Amniotic stem cell (primary cell): ENCODE measurements around the gene ZNF423.

Source experiments
- DNase-seq: peaks from one replicate; lab custom pipeline; 2025; lab: John Stamatoyannopoulos, UW

Gene ZNF423

DNA sequence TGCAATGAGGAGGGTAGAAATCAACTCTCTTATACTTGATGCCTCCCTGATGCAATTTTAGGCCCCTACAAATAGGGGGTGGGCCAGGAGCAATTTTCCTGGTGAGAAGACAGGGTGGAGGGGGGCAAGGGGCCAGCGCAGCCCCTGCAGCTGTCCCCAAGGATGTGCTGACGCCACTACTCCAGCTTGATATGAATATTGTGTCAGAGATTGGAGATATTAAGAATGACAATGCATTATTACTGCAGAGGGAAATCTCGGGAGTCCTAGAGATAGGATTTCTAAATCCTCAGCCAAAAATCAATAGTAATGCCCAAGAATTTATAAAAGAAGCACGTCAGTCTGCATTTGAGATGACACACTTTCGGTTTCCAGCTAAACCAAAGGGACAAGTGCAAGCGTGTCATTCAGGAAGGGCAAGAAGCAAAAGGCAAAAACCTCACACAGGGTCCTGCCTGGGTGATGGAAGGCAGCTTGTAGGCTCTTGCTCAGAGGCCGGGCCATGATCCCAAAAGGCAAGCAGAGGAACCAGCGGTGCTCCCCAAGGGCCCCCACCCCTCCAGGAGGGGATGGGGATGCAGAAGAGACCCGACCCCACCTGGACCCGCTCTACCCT, 303.5 kb downstream of the ZNF423 start:
- DNase-seq = no peak

DNA sequence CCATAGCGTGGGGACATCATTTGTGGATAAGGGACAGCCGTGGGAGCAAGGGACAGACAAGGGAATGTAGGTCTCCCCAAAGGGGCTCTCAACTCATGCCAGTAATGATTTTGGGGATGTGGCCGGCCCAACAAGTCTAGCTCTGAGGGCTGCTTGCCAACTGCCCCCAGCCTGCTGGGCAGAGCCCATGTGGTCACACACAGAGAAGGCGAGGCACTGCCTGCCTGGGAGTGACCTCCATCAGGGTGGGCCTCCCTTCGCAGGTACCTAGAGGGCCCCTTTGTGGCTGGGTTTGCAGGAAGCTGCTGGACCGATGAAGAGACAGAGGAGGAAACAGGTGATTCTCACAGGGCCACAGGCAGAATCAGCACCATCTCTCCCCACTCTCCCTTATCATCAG, 305.2 kb downstream of the ZNF423 start:
- DNase-seq = no peak

DNA sequence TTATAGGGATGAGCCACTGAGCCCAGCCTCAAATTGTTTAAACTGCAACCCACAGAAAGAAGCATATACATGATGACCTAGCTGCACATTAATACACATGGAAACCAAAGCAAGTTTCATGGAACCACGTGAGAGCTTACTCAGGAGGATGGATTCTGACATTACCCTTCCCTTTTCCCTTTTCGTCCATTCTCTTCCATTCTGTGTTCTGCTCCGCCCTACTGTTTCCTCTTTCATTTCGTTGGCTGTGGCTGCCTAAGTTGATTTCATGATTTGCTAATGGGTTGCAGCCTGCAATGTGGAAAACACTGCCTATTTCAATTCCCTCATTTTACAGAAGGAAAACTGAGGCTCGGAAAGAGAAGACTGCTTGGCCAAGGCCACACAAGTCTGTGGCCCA, 305.8 kb downstream of the ZNF423 start:
- DNase-seq = no peak

DNA sequence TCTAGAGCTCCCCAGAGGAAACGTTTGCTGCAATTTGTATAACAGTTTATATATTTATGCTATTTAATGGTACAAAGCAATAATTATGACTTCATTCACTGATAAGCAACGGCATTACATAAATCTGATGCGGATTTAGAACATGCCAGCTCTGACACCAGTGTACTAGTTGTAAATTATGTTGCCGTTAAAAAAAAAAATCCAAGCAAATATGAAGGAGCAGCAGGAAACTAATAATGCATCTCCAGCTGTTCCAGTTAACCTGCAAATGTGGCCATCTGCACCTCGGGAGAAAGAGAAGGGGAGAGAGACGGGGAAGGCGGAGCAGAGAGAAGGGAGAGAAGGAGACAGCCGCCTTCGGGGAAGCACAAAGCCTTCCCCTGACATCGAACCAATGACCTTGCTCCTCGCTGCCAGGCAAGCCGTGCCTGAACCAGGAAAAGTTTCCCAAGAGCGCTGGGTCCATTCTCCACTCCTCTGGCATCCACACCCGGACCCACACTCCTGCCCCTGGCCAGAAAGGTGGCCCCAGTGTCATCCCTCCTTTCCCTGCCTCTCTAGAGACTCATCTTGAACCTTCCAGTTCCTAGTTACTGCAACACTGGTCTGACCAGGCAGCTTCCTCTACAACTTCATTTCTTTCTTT, 307.5 kb downstream of the ZNF423 start:
- DNase-seq = no peak

DNA sequence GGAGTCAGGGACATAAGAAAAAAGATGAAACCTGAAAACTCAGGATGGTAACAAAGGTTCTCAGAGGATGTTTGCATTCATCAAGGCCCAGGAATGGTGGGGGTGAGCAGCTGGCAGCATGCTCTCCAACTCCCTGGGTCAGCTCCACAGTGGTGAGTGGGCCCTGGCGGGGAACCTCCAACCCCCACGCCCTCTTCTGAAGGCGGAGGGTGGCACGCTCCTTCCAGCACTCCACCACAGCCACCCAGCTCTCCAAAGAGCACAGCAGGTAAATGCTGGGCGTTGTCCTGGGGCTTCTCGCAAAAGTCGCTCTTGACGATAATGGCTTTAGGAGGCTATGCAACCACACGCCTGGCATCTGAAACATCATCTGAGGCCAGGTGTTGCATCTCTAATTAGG, 308.5 kb downstream of the ZNF423 start:
- DNase-seq = no peak

DNA sequence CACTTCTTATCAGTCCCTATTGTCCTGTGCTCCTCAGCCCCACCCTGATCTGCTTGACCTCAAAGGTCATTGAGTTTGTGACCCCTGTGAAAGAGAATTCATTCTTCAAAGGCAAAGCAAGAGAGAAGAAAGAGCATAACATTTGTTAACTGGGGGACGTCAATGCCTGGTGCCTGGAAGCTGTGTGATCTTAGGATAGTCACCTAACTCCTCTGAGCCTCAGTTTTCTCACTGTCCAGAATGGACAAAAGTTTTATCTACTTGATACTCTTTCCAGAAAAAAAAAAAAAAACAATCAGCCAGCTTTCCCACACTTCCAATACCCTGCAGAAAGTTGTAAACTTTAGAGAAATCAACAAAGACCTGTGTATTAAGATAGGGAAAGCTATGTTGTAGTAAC, 309.2 kb downstream of the ZNF423 start:
- DNase-seq = no peak

DNA sequence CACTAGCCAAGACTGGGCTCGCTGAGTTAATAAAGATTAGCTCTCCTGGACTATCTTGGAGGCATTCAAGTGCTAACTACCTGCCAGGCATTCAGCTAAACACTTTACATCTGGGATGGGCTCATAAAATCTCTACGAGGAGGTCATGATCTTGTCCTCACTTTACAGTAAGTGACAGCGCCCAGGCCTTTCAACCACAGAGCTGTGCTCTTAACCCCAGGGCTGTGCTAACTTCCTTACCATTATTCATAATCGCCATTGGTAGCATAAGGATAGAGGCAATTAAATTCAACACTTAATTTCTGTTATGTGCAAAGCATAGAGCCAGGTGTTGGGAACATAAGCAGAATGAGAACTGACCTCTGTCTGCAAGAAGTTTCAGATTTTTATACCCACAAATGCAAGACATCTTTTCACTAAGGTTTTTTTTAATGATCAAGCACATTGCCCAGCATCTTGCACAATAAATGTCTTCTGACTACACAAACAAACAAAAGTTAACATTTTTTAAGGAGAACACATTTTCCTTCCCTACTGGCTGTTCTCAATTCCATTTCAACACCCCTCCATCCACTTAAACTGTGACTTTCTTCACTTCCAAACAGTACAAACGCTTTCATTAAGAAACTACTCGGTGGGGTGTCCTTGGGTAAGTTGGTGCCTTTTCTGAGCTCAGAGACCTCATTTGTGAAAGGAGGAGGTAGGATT, 310.0 kb downstream of the ZNF423 start:
- no peak for DNase-seq

DNA sequence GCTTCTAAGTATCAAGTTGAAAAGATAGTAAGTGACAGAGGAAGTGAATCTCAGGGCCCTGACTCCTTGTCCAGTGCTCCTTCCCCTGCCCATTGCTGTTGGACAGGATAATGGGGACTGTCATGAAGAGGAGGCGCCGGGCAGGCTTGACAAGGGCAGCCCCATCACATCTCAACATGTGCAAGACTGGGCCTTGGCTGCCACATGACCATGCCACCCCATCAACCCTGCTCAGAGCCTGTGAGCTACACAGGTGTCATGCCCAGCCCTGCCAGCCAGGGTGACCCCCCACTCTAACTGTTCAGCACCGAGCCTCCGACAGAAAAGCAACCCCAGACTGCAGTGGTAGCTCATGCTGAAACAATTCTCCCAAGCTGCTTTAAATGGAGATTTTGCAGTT, 310.7 kb downstream of the ZNF423 start:
- DNase-seq = no peak

DNA sequence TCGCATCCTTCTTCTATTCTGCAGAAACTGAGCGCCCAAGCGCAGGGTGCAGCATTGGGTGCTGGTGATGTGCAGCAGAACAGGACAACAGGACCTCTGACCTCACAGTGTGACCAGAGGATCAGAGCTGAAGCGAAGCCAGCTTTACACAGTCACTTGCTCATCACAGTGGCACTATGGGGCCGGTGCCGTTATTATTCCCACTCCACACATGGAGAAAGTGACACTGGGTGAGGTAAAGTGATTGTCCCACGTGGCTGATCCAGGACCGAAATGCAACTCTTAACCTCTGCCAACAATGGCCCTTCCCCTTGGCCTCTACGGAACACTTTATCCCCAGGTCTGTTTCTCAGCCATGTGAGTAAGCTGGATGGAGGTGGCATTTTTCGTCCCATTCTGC, 311.1 kb downstream of the ZNF423 start:
- DNase-seq = no peak

DNA sequence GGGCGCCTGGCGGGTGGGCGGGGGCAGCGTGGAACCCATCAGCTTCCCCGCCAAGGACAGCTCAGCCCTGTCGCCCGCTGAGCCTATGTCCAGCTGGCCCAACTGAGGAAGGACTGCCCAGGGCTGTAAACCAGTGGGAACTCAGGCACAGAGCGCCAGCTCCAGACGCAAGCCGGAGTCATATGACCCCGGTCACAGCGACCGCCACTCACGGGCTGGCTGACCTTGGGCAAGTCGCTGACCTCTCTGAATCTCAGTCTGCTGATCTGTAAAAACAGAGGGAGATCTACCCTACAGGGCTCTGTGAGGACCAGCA, 312.3 kb downstream of the ZNF423 start:
- no peak for DNase-seq

DNA sequence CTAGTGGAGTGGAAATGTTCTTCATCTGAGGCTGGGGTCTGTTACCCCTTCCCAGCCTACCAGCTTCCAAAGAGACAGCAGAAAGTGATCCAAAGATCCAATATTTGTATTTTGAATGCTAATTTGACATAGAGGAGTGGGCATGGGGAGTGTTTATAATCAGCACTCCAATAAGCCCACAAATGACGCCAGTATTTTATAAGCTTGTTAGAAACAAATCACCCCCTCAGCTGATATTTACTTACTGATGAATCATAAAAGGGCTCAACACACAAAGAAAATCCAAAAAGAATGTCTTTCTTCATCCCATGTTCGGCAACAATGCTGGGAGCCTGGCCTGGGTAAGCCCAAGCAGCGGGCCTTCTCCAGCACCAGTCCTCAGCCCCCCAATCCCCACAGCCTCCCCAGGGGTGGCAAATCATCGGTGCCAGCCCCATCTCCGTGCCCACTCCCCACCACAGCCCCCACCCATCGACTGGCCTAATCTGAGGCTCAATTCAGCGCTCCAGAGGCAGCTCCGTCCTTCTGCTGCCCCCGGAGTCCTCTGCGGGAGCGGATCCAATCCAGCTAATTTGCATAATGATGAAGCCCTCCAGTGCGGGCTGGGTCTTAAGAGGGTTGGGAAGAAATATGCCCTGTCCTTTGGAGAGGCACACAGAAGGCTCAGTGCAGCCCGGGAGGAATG, 312.8 kb downstream of the ZNF423 start:
- DNase-seq = no peak

DNA sequence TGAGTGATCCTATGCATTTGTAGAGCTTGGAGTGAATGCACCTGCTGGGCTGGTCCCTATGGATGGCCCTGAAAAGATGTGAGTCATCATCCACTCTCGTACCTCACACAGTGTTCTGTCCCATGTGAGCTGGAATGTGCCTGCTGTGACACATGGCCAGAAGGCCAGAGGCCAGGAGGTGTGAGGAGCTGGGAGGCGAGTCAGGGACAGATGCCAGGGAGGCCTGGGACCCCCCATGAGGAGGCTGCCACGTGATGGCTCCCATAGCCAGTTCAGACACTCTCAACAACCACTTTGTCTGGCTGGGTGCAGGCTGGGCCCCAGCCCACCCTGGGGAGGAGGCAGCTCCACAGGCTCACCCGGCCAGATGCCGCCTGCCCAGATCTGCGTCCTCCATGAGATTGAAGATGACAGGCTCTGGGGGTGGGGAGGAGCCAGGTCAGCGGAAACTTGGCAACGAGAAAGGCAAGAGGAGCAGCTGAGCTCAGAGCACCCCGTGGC, 313.5 kb downstream of the ZNF423 start:
- DNase-seq = no peak

DNA sequence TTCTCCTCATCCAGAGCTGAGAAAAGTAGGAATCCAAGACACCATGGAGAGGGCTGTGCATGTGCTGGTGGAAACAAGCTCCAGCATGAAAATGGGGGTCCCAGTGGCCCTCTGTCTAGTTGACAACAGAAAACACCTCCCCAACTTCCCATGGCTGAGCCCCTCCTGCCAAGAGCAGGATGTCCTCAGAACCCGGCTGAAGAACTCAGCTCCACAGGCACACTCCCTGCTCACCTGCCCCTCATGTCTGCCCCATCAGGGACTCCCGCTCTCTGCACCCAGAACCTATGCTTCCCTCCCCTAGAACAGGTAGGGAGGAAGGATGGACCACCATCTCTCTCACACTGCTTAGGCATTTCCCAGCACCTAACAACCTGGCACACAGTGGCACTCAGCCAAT, 315.1 kb downstream of the ZNF423 start:
- DNase-seq = no peak

DNA sequence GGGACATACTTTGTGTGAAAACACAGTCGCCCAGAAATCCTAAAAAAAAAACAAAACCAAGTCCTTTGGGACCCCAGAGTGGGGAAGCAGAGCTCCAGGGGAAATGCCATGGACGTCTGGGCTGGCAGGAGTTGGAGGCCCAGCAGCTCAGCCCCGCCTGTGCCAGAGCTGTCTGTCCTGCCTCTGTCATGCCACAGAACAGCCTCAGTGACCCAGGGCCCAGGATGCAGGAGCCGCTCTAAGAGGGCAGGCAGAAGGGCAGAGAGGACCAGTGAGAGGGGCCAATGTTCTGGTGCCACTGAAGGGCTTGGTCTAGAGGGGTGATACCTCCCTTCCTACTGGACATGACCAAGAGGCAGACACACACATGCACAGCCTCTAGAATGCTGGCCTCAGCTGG, 316.2 kb downstream of the ZNF423 start:
- no peak for DNase-seq

DNA sequence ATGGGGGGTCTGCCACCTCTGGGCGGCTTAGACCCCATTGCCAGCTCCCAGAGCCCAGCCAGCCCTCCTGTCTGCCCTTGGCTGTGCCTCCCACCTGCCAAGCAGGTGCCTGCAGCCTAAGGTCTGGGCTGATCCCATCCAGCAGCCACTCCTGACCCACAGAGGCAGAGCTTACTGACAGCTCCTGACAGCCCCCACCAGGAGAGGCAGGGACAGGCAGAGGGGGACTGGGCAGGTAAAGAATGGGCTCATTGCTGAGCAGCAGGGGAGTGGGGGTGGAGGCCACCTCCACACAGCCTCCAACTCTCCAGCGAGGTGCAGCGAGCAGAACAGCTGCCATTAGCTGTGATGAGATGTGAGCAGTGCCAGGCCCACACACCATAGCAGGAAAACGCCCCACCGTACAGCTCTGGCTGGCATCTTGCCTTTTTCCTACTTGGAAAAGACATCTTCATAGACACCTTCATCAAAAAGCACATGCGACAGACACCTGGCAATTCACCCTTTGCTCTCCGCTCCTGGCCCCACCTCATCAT, 317.9 kb downstream of the ZNF423 start:
- DNase-seq = no peak

DNA sequence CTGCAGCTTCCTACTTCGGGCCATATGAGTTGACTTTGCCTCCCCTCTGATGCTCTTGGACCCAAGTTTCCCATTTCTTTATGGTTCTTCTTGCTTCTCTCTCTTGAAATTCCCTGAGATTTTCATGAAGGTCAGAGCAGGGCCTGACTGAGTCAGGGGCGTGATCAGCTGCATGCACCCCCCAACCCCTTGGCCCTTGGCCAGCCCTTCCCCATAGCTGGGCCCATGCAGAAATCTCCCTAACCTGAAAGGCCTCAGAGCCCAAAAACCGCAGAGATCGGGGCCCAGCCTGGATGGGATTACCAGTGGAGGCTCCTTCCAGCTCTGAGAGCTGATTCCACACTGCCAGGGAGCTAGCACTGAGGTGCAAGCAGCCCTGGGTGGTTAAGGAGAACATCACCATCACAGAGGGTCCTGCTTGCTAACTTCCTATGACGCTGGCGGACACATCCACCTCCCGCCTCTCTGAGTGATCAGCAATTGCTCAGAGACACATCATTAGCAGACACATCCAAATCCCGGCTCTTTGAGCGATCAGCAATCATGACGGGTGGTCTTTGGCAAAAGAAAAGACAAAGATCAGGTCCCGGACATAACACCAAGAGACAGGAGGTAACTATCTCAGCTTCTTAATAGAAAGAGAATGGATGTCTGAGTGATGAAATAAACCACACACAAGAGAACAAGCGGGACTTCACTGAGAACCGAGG, 320.9 kb downstream of the ZNF423 start:
- no peak for DNase-seq

DNA sequence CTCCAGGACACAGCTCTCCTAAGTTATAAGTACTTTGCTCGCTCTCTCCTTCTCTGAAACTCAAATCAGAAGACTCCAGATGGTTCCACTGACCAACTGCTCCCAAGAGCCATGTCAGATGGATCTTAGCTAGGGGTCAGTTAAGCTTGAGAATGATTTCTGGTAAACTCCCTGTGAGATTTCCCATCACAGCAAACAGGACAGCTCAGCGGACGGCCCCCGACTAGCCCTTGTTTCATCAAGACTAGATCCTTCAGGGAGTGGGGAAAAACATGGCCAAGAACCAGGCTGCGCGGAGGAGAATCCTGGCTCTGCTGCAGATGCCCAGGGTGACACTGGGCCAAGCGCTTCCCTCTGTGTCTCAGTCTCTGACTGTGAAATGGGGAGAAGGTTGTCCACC, 322.5 kb downstream of the ZNF423 start:
- DNase-seq = no peak

DNA sequence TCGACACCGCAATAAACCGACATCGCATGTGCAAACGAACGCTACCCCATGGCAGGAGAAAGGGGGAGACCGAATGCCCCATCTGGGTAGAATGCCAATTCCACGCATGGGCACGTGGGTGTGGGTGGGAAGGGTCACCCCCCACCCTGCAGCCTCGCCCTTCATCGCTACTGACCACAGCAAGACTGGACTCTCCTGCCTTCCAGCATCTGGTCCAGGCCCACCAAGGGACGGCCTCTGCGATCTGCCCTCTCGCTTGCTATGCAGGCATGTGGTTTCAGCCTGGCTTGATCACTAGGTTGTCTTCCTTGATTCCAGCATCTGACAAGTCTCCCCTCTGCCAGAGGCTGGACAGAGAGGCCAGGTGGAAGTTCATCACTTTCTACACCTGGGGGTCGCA, 323.0 kb downstream of the ZNF423 start:
- no peak for DNase-seq

DNA sequence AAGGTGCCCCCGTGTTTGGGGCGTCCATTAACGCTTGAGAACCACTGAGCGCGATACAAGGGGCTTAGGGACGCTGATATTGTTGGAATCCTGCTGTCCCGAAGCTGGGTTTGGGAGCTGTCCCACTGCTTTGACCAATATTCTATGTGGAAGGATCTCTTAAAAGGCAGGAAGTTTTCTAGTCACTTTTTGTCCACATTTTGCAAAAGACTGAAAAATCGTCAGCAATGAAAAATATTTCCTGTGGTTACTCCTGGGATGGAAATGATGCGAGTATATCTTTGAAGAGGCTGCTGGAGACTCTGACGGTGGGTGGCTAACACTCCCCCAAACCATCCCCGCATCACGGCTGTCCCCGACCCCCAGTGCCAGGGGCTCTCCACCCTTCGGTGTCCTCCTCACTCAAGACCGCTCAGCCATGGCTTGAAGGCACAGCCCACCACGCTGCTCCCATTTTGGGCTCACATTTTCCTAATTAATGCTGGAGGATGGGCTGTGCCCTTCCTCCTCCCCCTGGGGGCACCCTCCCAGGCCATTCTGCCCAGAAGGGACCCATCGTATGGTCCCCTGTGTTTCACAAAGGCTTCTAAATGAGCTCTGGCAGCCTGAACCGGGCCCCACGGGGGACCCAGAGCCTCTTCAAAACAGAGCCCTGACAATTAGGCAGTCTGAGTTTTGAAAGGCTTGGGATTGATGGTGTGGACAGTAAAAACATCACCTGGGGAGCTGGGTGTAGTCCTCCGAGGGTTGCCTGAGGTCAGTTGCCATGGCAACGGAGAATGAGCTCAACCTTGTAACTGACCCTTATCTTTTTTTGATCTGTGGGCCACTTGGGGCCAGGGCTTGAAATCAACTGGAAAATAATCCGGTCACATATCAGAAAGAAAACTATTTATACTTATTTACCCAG, 323.7 kb downstream of the ZNF423 start:
- DNase-seq = no peak

DNA sequence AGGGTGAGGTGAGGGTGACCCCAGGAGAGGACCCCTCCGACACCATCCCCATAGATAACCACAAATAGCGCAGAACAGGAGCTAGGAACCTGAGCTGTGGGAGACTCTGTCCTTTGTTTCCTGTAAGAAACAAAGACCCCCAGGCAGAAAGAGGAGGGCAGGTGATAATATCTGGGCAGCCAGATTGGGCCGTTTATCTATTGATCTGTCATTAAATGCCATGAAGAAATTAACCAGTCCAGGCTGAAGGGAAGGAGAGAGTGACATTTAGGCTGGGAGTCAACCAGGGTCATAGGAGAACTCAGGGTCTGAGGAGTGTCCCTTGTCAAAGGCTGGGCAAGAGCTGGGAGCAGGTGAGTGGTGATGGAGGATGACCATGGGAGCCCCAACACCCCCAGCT, 324.5 kb downstream of the ZNF423 start:
- DNase-seq = no peak

DNA sequence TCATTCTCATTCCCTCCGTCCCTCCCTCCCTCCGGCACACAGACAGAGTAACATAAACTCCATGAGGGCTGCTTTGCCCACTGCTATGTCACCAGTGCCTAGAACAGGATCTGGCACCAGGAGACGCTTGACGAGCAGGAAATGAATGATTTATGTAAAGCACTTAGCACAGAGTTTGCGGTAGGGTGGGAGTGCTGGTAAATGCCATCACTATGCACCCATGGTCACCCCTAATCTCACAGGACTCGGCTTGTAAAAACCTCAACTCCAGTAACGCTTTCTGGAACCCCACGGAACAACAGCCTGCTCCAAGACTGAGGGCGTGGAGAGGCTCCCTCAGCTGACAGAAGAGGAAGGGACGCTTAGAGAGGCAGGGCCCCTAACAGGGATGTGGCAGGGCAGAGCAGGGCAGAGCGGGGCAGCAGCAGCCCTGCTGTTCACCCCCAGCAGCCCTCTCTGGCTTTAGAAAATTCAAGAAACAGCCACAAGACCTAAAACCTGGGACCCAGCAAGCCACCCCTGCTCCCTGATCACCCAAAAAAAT, 325.4 kb downstream of the ZNF423 start:
- no peak for DNase-seq
